ENCODE results near the gene UCP3. TPM values are rescaled to one million over a fixed set of nuclear protein-coding genes. Genes with fewer than 3 reads are reported as not detected.

The UCP3 gene
- total and polyA plus RNA-seq, 9 donors = 0.70 to 2.2 (median 1.1) TPM

GRCh38 chr11:74002832-74003231 is 6.1 kb downstream of the UCP3 start:
- H3K4me1 ChIP-seq (ENCODE audit: insufficient read depth) = no peaks in the 10 kb centered on the region
- no peak overlapping the region for H3K4me3 ChIP-seq
- intact Hi-C loops (cut with DNase I) = no loop called here
- no peaks in the 10 kb centered on the region for H3K9me3 ChIP-seq
- H3K27ac ChIP-seq = no peak overlapping the region
- H3K36me3 ChIP-seq = no peaks in the 10 kb centered on the region
- no peak for DNase-seq
- TF ChIP-seq EP300 (IDR thresholded peaks at IDR 0.05) = no peak
- no peak for TF ChIP-seq CTCF (IDR thresholded peaks at IDR 0.05)
- no peak for TF ChIP-seq POLR2A (IDR thresholded peaks at IDR 0.05)
- 93 to 96% (median 95%) methylated on average over 4 of the region's 4 CpGs for WGBS, 3 donors
- H3K27me3 ChIP-seq = no peaks in the 10 kb centered on the region

- WGBS, 3 donors = 85 to 92% (median 87%) methylated on average over 7 of the region's 7 CpGs
- TF ChIP-seq CTCF (IDR thresholded peaks at IDR 0.05) = no peak
- TF ChIP-seq EP300 (IDR thresholded peaks at IDR 0.05) = no peak
- no peak for TF ChIP-seq POLR2A (IDR thresholded peaks at IDR 0.05)
- Histone ChIP-seq H3K4me3 (no peak overlapping the region), H3K27me3 (no peaks in the 10 kb centered on the region), H3K36me3 (no peaks in the 10 kb centered on the region), H3K27ac (no peak overlapping the region), H3K4me1 (ENCODE audit: insufficient read depth) (no peaks in the 10 kb centered on the region), H3K9me3 (no peaks in the 10 kb centered on the region)
- intact Hi-C loops (cut with DNase I) = no loop called here
- DNase-seq = no peak
Measured at GRCh38 chr11:74001822-74002286, 7.0 kb downstream of the UCP3 start.

- Histone ChIP-seq H3K4me1 (ENCODE audit: insufficient read depth) (no peaks in the 10 kb centered on the region), H3K36me3 (no peaks in the 10 kb centered on the region), H3K9me3 (no peaks in the 10 kb centered on the region), H3K4me3 (no peak overlapping the region), H3K27ac (no peak overlapping the region), H3K27me3 (no peaks in the 10 kb centered on the region)
- DNase-seq = no peak
- 87 to 89% (median 87%) methylated on average over 14 of the region's 14 CpGs for WGBS, 3 donors
- intact Hi-C loops (cut with DNase I) = no loop called here
- TF ChIP-seq CTCF (IDR thresholded peaks at IDR 0.05) (no peak), POLR2A (IDR thresholded peaks at IDR 0.05) (no peak)
Measured at GRCh38 chr11:74000307-74001133, 8.4 kb downstream of the UCP3 start.

GRCh38 chr11:73999581-74000306 is 9.1 kb downstream of the UCP3 start:
- no peak for TF ChIP-seq EP300 (IDR thresholded peaks at IDR 0.05)
- TF ChIP-seq POLR2A (IDR thresholded peaks at IDR 0.05) = no peak
- no peak for TF ChIP-seq CTCF (IDR thresholded peaks at IDR 0.05)
- Histone ChIP-seq H3K36me3 (no peaks in the 10 kb centered on the region), H3K27me3 (no peaks in the 10 kb centered on the region), H3K9me3 (no peaks in the 10 kb centered on the region), H3K4me3 (no peak overlapping the region), H3K4me1 (ENCODE audit: insufficient read depth) (no peaks in the 10 kb centered on the region), H3K27ac (no peak overlapping the region)
- intact Hi-C loops (cut with DNase I) = no loop called here
- WGBS, 3 donors = 79 to 83% (median 79%) methylated on average over 8 of the region's 8 CpGs
- DNase-seq = no peak
